Daoy (cell line): ENCODE measurements around the gene FAM209A. TPM values are rescaled to one million over a fixed set of nuclear protein-coding genes. Genes with fewer than 3 reads are reported as not detected.
"Not testable (repeated sequence)": the region's sequence is repeated elsewhere in the genome, so short reads cannot be mapped to it uniquely, and the experiment has no call there.

ENCODE experiments used
- DNase-seq: peaks from one replicate; pipeline ENCODE4 v3.0.0-alpha.2; 2015; ENCODE audit warnings: low read depth
- total RNA-seq: library from RNA; depleted of rRNA; stranded (reverse); fragments of >200 nt; shearing (Covaris generic); gene quantifications from 2 replicates; pipeline ENCODE4 v1.2.3, GENCODE V29; 2014; rRNA removed

Gene FAM209A
- total RNA-seq, 1 experiment from 2014 or later = not detected

DNA sequence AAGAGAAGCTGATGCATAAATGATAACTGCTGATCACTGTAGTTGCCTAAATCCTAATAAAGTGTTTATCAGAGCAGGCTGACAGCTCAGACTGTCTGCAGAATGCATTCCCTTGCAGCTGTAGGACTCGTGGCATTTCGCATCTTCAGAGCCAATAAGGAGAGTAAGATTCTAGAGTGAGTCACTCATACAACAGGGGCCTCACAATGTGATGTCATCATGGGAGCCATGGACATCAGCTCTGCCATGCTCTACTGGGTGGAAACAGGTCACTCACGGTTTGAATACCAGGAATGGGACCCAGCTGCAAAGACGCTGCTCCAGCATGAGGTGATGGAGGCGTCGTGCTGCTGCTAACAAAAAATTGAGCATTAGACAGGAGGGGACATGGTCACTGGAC is 15.9 kb downstream of the FAM209A start:
- DNase-seq = peak; percentile 9

GRCh38 chr20:56542489-56543030 is 18.0 kb downstream of the FAM209A start:
- no peak for DNase-seq

DNA sequence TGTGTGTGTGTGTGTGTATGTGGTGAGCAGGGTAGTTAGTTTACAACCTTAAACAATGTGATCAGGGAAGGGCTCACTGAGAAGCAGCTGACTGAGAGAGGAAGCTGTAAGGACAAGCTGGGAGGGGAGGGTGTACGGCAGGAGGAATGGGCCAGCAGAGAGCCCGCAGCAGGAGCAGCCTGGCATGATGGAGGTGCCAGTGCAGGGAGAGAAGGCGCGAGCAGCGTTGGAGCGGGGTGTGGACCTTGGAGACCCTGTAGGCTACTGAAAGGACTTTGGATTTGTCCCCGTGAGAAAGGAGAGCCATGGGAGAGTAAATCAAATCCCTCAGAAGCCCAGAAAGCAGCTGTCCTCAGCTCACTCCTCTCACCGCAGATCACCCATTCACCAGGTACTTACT is 27.0 kb downstream of the FAM209A start:
- DNase-seq = no peak

DNA sequence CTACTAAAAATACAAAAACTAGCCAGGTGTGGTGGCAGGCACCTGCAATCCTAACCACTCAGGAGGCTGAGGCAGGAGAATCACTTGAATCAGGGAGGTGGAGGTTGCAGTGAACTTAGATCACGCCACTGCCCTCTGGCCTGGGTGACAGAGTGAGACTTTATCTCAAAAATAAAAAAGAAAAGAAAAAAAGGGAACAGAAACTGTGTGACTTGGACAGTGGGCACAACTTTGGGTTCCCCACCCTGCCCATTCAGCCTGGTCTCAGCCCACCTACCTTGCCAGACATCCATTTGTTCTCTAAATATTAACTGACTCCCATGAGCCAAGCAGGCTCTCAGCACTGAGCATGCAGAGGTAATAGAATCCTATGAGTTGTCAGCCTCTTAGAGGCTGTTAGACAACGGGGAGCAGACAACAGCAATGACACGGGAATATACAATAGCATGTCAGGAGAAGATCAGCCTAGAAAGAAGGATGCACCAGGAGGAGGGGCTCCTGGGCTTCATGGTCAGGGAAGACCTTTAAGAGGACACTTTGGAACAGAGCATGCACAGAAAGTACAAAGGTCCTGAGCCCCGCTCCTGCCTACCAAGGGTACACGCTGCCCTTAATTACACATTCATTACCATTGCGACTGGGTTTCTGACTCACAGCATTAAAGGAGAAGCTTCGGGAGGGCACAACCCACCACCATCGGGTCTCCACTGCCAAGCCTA is 28.5 kb downstream of the FAM209A start:
- DNase-seq = no peak

DNA sequence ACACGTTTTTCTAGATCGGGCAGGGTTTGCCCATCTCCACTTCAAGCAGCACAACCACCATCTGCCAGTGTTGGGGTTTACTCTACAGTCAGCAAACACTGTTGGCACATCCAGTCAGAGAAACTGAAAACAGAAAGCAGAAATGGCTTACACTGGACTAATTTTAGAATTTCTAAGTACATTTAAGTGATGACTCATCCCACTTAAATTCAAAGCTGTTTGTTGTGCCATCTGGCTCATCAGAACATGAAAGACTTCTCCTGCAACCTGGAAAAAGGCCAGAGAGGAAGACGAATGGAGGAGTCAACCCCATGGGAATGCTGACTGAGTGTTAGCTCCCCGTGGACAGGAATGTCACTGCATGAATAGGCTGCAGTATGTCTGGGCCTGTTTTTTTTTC is 30.3 kb downstream of the FAM209A start:
- DNase-seq = peak; percentile 92

DNA sequence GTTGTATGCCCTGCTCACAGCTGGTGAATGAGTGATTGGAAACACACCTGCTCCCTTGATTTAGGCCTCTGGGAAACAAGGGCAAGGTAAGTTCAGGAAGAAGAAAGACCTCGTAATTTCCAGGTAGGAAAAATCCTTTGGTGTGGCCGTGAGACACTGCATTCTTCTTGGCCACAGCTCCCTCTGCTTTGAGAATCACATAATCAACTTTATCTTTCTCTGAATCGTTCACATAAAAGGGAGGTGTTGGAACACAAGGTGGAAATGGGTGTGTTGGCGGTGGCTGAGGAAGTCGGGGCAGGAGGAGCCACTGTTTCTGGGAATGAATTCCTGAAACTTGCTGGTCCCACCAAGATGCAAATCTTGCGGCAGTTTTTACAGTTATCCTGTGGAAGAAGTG is 34.4 kb downstream of the FAM209A start:
- DNase-seq = no peak

GRCh38 chr20:56564526-56564925 is 40.0 kb downstream of the FAM209A start:
- not testable (repeated sequence) for DNase-seq

DNA sequence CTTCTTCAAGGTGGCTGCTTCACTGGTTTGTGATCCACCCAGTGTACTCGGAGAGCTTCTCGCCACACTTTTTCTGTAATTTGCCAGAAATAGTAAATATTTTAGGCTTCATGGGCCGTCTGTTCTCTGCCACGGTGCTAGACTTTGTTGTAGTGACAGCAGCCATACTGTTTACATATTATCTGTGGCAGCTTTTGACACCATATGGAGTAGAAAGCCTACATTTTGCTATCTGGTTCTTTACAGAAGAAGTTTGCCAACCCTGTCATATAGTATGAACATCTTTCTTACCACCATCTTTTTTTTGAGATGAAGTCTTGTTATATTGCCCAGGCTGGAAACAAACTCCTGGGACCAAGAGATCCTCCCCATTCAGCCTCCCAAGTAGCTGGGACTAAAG is 41.0 kb downstream of the FAM209A start:
- DNase-seq = no peak

- DNase-seq = no peak
Measured at GRCh38 chr20:56566621-56567020, 42.1 kb downstream of the FAM209A start.

DNA sequence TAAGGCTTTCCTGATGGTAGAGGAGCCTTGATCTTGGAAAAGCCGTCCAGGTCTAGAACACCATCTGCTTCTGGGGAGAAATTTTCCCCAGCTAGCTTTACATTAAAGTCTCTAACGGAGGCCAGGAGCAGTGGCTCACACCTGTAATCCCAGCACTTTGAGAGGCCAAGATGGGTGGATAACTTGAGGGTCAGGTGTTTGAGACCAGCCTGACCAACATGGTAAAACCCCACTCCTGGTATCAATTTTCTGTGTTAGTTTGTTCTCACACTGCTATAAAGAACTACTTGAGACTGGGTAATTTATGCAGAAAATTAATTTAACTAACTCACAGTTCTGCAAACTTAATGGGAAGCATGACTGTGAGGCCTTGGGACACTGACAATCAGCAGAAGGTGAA is 46.3 kb downstream of the FAM209A start:
- no peak for DNase-seq

DNA sequence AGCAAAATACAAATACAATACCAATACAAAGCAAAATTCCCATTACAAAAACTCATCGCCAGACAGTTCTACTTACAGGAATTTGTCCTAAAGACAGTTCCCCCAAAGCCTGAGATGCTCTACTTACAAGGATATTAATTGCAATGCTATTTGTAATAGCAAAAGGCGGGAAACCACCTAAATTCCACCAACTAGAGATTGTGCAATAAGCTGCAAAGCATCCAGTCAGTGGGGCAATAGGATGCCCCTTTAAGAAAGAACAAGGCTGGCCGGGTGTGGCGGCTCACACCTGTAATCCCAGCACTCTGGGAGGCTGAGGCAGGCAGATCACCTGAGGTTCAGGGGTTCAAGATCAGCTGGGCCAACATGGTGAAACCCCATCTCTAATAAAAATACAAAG is 47.6 kb downstream of the FAM209A start:
- no peak for DNase-seq

- no peak for DNase-seq
Measured at GRCh38 chr20:56573986-56574385, 49.4 kb downstream of the FAM209A start.

- DNase-seq = peak; percentile 18
Measured at GRCh38 chr20:56574531-56575142, 50.1 kb downstream of the FAM209A start.

DNA sequence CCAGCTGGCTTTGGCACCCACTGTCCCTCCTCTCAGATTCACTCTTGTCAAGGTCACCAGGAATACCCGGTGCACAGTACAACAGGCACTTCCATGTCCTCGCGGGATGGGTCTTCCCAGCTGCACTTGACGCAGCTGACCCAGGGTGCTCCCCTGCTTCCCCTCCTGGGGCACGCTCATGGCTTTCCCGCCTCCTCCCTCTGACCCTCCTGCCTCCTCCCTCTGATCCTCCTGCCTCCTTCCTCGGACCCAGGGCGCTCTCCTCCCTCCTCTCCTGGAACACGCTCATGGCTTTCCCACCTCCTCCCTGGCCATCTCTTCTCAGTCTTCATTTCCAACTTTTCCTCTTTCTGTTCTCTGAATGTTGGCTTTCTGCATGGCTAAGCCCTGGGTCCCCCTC is 50.6 kb downstream of the FAM209A start:
- no peak for DNase-seq

Other genes with a start within 250 kb of the FAM209A start
- 5.7 and 6.7 TPM in 2 replicates for gene FAM210B, start 165.8 kb upstream of the FAM209A start, total RNA-seq
- gene AURKA, start 132.5 kb upstream of the FAM209A start, total RNA-seq = 115 and 137 TPM in 2 replicates
- 44.1 and 45.2 TPM in 2 replicates for gene CSTF1, start 132.1 kb upstream of the FAM209A start, total RNA-seq
- 0.09 and 0.17 TPM in 2 replicates for gene CASS4, start 112.5 kb upstream of the FAM209A start, total RNA-seq
- gene RTF2, start 56.1 kb upstream of the FAM209A start, total RNA-seq = 81.7 and 87.3 TPM in 2 replicates
- not detected in 2 replicates for gene FAM209B, start 8.5 kb downstream of the FAM209A start, total RNA-seq
- 4.5 and 7.7 TPM in 2 replicates for gene TFAP2C, start 104.6 kb downstream of the FAM209A start, total RNA-seq